Naive B cell (primary cell): Measurements from ENCODE around the gene PITPNC1. TPM values are rescaled to one million over a fixed set of nuclear protein-coding genes. Genes with fewer than 3 reads are reported as not detected.

ENCODE experiments used
- ATAC-seq, 2 donors: fragments of 150-1000 bp; cut with Tn5 transposase; 2 replicates each; pipeline ENCODE4 v1.10.0; 2021; ENCODE audit warnings: low read depth in 2 of 2, mild to moderate bottlenecking in 2 of 2, moderate library complexity in 2 of 2
- DNase-seq: peaks from one replicate; pipeline ENCODE4 v3.0.0; 2022
- H3K27ac Mint-ChIP-seq, 6 donors: one replicate each; pipeline ENCODE4 v1.8.0; 2020 to 2022; ENCODE audit warnings: mild to moderate bottlenecking in 6 of 6, mixed read lengths in 6 of 6, moderate library complexity in 5 of 6, inconsistent platforms in 2 of 6
- H3K27me3 Mint-ChIP-seq, 3 donors: one replicate each; pipeline ENCODE4 v1.8.0; 2021 to 2022; ENCODE audit warnings: mixed read lengths in 3 of 3, mild to moderate bottlenecking in 1 of 3
- H3K36me3 Mint-ChIP-seq, 2 donors: one replicate each; pipeline ENCODE4 v1.8.0; 2020 to 2022; ENCODE audit warnings: mixed read lengths in 2 of 2, inconsistent platforms in 1 of 2, mild to moderate bottlenecking in 1 of 2
- H3K4me1 Mint-ChIP-seq, 3 donors: one replicate each; pipeline ENCODE4 v1.8.0; 2020 to 2022; ENCODE audit warnings: mixed read lengths in 3 of 3, inconsistent platforms in 1 of 3, mild to moderate bottlenecking in 1 of 3, moderate library complexity in 1 of 3
- H3K4me3 Mint-ChIP-seq, 8 donors: one replicate each; pipeline ENCODE4 v1.8.0; 2020 to 2022; ENCODE audit warnings: mild to moderate bottlenecking in 8 of 8, mixed read lengths in 8 of 8, moderate library complexity in 8 of 8, inconsistent platforms in 2 of 8
- H3K9me3 Mint-ChIP-seq, 7 donors: one replicate each; pipeline ENCODE4 v1.8.0; 2020 to 2022; ENCODE audit warnings: mixed read lengths in 7 of 7, mild to moderate bottlenecking in 5 of 7, inconsistent platforms in 2 of 7, moderate library complexity in 1 of 7
- polyA plus RNA-seq, 6 donors: library from polyadenylated mRNA; unstranded; fragments of 300-500 nt; fragmentation: Illumina TruSeq; gene quantifications; one replicate each; pipeline ENCODE4 v1.2.3, GENCODE V29; 2021; ENCODE audit warnings: low read depth in 6 of 6

The PITPNC1 gene
- polyA plus RNA-seq, 6 donors from 2014 or later, result 7.2 to 14.5 (median 12.3) TPM

DNA sequence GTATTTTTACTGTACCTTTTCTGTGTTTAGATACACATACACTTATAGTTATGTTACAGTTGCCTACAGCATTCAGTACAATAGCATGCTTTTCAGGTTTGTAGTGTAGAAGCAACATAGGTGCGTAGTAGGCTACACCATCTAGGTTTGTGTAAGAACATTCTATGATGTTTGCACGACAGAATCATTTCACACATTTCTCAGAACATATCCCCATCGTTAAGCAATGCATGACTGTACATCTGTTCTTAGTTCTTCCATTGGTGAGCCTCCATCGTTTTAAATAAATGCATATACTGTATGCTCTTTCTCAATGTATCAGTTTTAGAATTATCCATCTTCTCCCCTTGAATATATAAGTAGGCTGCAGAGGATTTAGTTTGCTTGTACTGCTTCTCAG, 122.6 kb downstream of the PITPNC1 start:
- H3K36me3 Mint-ChIP-seq, result peaks cover 0 to 6% of the 10 kb centered on the region in 2 donors

GRCh38 chr17:67500261-67500660, 123.2 kb downstream of the PITPNC1 start:
- Mint-ChIP-seq H3K4me1 (peaks cover 0 to 7% (median 2%) of the 10 kb centered on the region in 3 donors), H3K4me3 (no peak overlapping the region)

More for the DNA sequence above, 122.6 kb downstream of the PITPNC1 start:
- Mint-ChIP-seq H3K4me1 (peaks cover 0 to 7% (median 2%) of the 10 kb centered on the region in 3 donors), H3K9me3 (peaks cover 0 to 3% (median 2%) of the 10 kb centered on the region in 7 donors), H3K27me3 (no peaks in the 10 kb centered on the region), H3K27ac (no peak overlapping the region), H3K4me3 (no peak overlapping the region)
- ATAC-seq (no peak), DNase-seq (no peak)

GRCh38 chr17:67500677-67501300, 123.7 kb downstream of the PITPNC1 start:
- H3K4me1 Mint-ChIP-seq, result peaks cover 2 to 7% (median 2%) of the 10 kb centered on the region in 3 donors
- H3K27me3 Mint-ChIP-seq, result no peaks in the 10 kb centered on the region
- H3K36me3 Mint-ChIP-seq, result peaks cover 0 to 6% of the 10 kb centered on the region in 2 donors
- peaks cover 0 to 3% (median 0%) of the 10 kb centered on the region in 7 donors for H3K9me3 Mint-ChIP-seq
- no peak overlapping the region for H3K4me3 Mint-ChIP-seq
- no peak for ATAC-seq
- no peak for DNase-seq
- no peak overlapping the region for H3K27ac Mint-ChIP-seq

More at GRCh38 chr17:67500261-67500660, 123.2 kb downstream of the PITPNC1 start:
- Mint-ChIP-seq H3K27me3 (no peaks in the 10 kb centered on the region), H3K9me3 (peaks cover 0 to 3% (median 2%) of the 10 kb centered on the region in 7 donors), H3K27ac (no peak overlapping the region), H3K36me3 (peaks cover 0 to 6% of the 10 kb centered on the region in 2 donors)
- DNase-seq (no peak), ATAC-seq (no peak)

- H3K4me3 Mint-ChIP-seq, result no peak overlapping the region
- H3K27ac Mint-ChIP-seq, result no peak overlapping the region
- ATAC-seq, result no peak
- peaks cover 5 to 10% of the 10 kb centered on the region in 2 donors for H3K36me3 Mint-ChIP-seq
- peaks cover 2 to 7% (median 7%) of the 10 kb centered on the region in 3 donors for H3K4me1 Mint-ChIP-seq
- peaks cover 3 to 4% (median 3%) of the 10 kb centered on the region in 7 donors for H3K9me3 Mint-ChIP-seq
- H3K27me3 Mint-ChIP-seq, result no peaks in the 10 kb centered on the region
- DNase-seq, result no peak
Measured at GRCh38 chr17:67502151-67502550, 125.1 kb downstream of the PITPNC1 start.

- DNase-seq (no peak), ATAC-seq (no peak)
- H3K4me3 Mint-ChIP-seq, result no peak overlapping the region
- peaks cover 15% of the 10 kb centered on the region in 2 donors for H3K36me3 Mint-ChIP-seq
- peaks cover 7 to 12% (median 10%) of the 10 kb centered on the region in 7 donors for H3K9me3 Mint-ChIP-seq
- no peaks in the 10 kb centered on the region for H3K27me3 Mint-ChIP-seq
- no peak overlapping the region for H3K27ac Mint-ChIP-seq
- peaks cover 2 to 7% (median 7%) of the 10 kb centered on the region in 3 donors for H3K4me1 Mint-ChIP-seq
Measured at GRCh38 chr17:67503184-67503583, 126.1 kb downstream of the PITPNC1 start.

DNA sequence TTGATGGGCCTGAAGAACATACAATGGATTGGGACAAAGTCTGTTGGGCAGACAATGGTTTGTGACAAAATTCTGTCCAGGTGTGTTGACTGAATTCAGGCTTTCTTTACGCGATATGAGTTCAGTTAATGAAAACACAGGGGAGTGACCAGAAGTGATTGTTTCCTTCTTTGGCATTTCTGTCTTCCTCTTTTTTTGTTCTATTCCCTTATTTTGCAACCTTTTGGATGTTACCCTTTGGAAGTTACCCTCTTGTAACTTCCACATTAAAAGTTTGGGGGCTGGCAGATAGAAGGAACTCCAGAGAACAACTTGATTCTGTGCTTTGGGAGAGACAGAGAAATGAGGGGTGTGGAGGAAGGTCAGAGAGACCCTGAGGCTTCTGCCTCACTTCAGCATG, 126.7 kb downstream of the PITPNC1 start:
- peaks cover 2 to 7% (median 7%) of the 10 kb centered on the region in 3 donors for H3K4me1 Mint-ChIP-seq
- H3K36me3 Mint-ChIP-seq, result peaks cover 15 to 17% of the 10 kb centered on the region in 2 donors
- H3K27ac Mint-ChIP-seq, result no peak overlapping the region
- H3K4me3 Mint-ChIP-seq, result no peak overlapping the region
- H3K27me3 Mint-ChIP-seq, result no peaks in the 10 kb centered on the region
- DNase-seq (no peak), ATAC-seq (no peak)
- H3K9me3 Mint-ChIP-seq, result peaks cover 7 to 16% (median 10%) of the 10 kb centered on the region in 7 donors

GRCh38 chr17:67504182-67504581, 127.1 kb downstream of the PITPNC1 start:
- H3K4me1 Mint-ChIP-seq, result peaks cover 2 to 7% (median 7%) of the 10 kb centered on the region in 3 donors
- peaks cover 7 to 16% (median 10%) of the 10 kb centered on the region in 7 donors for H3K9me3 Mint-ChIP-seq
- no peak for ATAC-seq
- H3K27ac Mint-ChIP-seq, result no peak overlapping the region
- no peaks in the 10 kb centered on the region for H3K27me3 Mint-ChIP-seq
- DNase-seq, result no peak
- H3K4me3 Mint-ChIP-seq, result no peak overlapping the region
- peaks cover 15 to 17% of the 10 kb centered on the region in 2 donors for H3K36me3 Mint-ChIP-seq

DNA sequence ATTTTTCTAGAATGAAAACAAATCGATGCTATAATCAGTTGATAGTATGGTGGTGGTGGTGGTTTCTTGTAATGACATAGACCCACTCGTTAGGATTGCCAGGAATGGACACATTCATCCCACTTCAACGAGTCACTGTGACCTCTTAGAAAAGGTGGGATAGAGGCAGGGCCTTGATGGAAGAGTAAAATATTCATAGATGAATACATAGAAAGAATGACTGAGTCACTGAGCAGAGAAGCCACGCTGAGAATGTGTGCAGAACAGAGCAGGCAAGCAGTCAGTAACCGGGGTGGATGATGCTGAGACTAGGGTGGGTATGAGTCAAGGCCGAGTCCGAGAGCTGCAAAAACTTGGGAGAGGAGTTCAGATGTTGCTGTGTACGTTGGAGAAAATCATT, 129.9 kb downstream of the PITPNC1 start:
- DNase-seq (no peak), ATAC-seq (no peak)
- Mint-ChIP-seq H3K27ac (no peak overlapping the region), H3K27me3 (no peaks in the 10 kb centered on the region), H3K36me3 (peaks cover 15 to 17% of the 10 kb centered on the region in 2 donors), H3K4me1 (peaks cover 2 to 7% (median 7%) of the 10 kb centered on the region in 3 donors), H3K4me3 (peak overlapping the region in 1 of 8 donors; percentile 74), H3K9me3 (peaks cover 7 to 16% (median 10%) of the 10 kb centered on the region in 7 donors)

- no peaks in the 10 kb centered on the region for H3K27me3 Mint-ChIP-seq
- peaks cover 4 to 11% (median 5%) of the 10 kb centered on the region in 3 donors for H3K4me1 Mint-ChIP-seq
- H3K36me3 Mint-ChIP-seq, result peaks cover 9 to 17% of the 10 kb centered on the region in 2 donors
- no peak overlapping the region for H3K4me3 Mint-ChIP-seq
- no peak for ATAC-seq
- H3K27ac Mint-ChIP-seq, result peak overlapping the region in 1 of 6 donors; percentile 56
- H3K9me3 Mint-ChIP-seq, result peaks cover 7 to 16% (median 10%) of the 10 kb centered on the region in 7 donors
- DNase-seq, result no peak
Measured at GRCh38 chr17:67509390-67510287, 132.6 kb downstream of the PITPNC1 start.

DNA sequence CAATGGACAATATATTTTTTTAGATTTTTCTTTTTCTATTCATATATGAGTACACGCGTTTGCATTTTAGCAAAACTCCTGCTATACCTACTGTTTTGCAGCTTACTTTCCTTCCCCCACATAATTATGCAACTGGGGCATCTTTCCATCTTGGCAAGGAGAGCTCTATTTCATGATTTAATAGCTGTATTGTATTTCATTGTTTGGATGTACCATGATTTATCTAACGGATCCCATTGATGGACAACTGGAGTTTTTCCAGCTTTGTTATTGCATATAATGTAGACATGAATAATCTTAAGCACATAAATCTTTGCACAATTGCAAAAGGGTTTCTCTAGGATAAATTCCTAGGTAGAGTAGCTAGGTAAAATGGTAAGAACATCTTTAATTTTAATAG, 133.9 kb downstream of the PITPNC1 start:
- H3K4me1 Mint-ChIP-seq, result peaks cover 5 to 10% (median 7%) of the 10 kb centered on the region in 3 donors
- no peak overlapping the region for H3K4me3 Mint-ChIP-seq
- peak overlapping the region in 2 of 6 donors; percentile 57 to 76 for H3K27ac Mint-ChIP-seq
- H3K36me3 Mint-ChIP-seq, result peaks cover 9 to 17% of the 10 kb centered on the region in 2 donors
- H3K9me3 Mint-ChIP-seq, result peaks cover 7 to 16% (median 10%) of the 10 kb centered on the region in 7 donors
- ATAC-seq (no peak), DNase-seq (no peak)
- no peaks in the 10 kb centered on the region for H3K27me3 Mint-ChIP-seq

- no peak overlapping the region for H3K4me3 Mint-ChIP-seq
- ATAC-seq, result no peak
- peaks cover 6 to 10% (median 7%) of the 10 kb centered on the region in 3 donors for H3K4me1 Mint-ChIP-seq
- no peak for DNase-seq
- peak overlapping the region in 1 of 6 donors; percentile 76 for H3K27ac Mint-ChIP-seq
- H3K27me3 Mint-ChIP-seq, result no peaks in the 10 kb centered on the region
- H3K36me3 Mint-ChIP-seq, result peaks cover 9 to 15% of the 10 kb centered on the region in 2 donors
- peaks cover 7 to 15% (median 11%) of the 10 kb centered on the region in 7 donors for H3K9me3 Mint-ChIP-seq
Measured at GRCh38 chr17:67511804-67512203, 134.7 kb downstream of the PITPNC1 start.

DNA sequence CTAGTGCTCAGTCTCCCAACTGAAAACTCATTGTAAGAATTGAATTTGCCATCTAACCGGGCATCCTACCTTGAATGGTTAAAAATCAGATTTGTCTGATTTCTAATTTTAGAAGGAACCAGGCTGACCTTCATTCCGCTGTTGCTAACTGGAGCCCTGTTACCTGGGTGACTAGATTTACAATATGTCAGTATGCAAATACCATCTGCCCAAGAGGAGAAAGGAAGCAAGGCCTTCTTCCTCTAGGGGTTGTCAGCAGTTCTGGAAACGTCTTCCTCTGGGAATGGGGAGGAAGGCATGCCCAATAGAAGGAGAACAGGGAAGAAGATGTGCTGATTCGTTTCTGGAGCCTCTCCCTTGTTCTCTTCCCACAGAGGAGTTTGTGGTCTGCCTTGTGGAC, 137.9 kb downstream of the PITPNC1 start:
- no peak for ATAC-seq
- DNase-seq, result no peak
- H3K27ac Mint-ChIP-seq, result no peak overlapping the region
- peaks cover 0 to 11% (median 7%) of the 10 kb centered on the region in 7 donors for H3K9me3 Mint-ChIP-seq
- H3K4me1 Mint-ChIP-seq, result peaks cover 5 to 17% (median 16%) of the 10 kb centered on the region in 3 donors
- H3K36me3 Mint-ChIP-seq, result no peaks in the 10 kb centered on the region
- H3K4me3 Mint-ChIP-seq, result peak overlapping the region in 1 of 8 donors; percentile 6
- H3K27me3 Mint-ChIP-seq, result no peaks in the 10 kb centered on the region

GRCh38 chr17:67515490-67516083, 138.5 kb downstream of the PITPNC1 start:
- Mint-ChIP-seq H3K27me3 (no peaks in the 10 kb centered on the region), H3K4me1 (peaks cover 10 to 23% (median 22%) of the 10 kb centered on the region in 3 donors), H3K36me3 (no peaks in the 10 kb centered on the region), H3K27ac (peak overlapping the region in 1 of 6 donors; percentile 20), H3K9me3 (peaks cover 0 to 11% (median 7%) of the 10 kb centered on the region in 7 donors), H3K4me3 (peak overlapping the region in 1 of 8 donors; percentile 3)
- ATAC-seq, result no peak
- DNase-seq, result no peak
